Measurements from ENCODE around the gene ADAMTSL4. TPM values are rescaled to one million over a fixed set of nuclear protein-coding genes. Genes with fewer than 3 reads are reported as not detected.
"Not testable (repeated sequence)": the region's sequence is repeated elsewhere in the genome, so short reads cannot be mapped to it uniquely, and the experiment has no call there.

Gene ADAMTSL4
- total RNA-seq, 1 experiment from 2014 or later = 4.3 TPM

DNA sequence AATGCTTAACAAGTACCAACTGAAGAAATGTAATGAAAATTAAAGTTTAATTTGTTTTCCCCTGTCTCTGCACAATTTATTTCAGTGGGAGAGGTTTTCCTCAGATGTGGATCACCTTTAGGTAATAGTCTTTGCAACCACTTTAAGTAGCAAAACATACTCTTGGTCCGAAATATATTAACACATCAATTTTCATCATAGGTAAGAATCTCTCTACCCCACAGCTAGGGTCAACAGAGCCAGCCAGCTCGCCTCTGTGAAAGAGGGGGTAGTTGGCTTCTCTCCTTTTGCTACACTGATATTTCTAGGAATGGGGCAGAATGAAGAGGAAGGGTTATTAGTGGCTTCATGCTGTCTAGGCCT lies 55.0 kb downstream of the ADAMTSL4 start:
- intact Hi-C loops (cut with micrococcal nuclease) = no loop called here
- BruUV-seq (replicated peaks) = TSS peak; percentile 92
- POLR2A ChIA-PET = interaction anchor here (0.6 to 3.5 kb wide), 6 partner anchors 15 to 894 kb away, joined by 3 to 31 read pairs (median 5); partner anchors contain the start of genes ENSA and MCL1
- Histone ChIP-seq H4K20me1 (ENCODE audit: insufficient read depth) (no peaks in the 10 kb centered on the region), H2AFZ (ENCODE audit: low read depth, low read length, poor library complexity, severe bottlenecking) (no peak overlapping the region), H3K9me2 (ENCODE audit: insufficient read depth) (no peaks in the 10 kb centered on the region), H3K4me2 (ENCODE audit: low read length) (peak overlapping the region; percentile 68), H3K4me1 (ENCODE audit: control insufficient read depth in 1 of 2, insufficient read depth in 2 of 2, low read length in 2 of 2) (peaks cover 20 to 36% of the 10 kb centered on the region in 2 experiments), H3K27ac (ENCODE audit: low read depth, low read length) (peak overlapping the region; percentile 87), H3K36me3 (ENCODE audit: control insufficient read depth in 1 of 2, insufficient read depth in 2 of 2, low read length in 2 of 2) (no peaks in the 10 kb centered on the region), H3K4me3 (replicated peaks in 1 of 2; ENCODE audit: low read depth in 1 of 2, low read length in 2 of 2) (peak overlapping the region in 1 of 2 experiments; percentile 33; a peak in 2 of 4 replicates), H3K9me3 (ENCODE audit: control insufficient read depth in 1 of 2, insufficient read depth in 1 of 2, low read depth in 1 of 2, low read length in 2 of 2) (no peaks in the 10 kb centered on the region), H3K9ac (ENCODE audit: low read length) (peak overlapping the region; percentile 56), H3K27me3 (ENCODE audit: insufficient read depth, low read length) (no peaks in the 10 kb centered on the region), H3K79me2 (ENCODE audit: insufficient read depth, low read length) (no peaks in the 10 kb centered on the region)
- no peak for DNase-seq (ENCODE audit: low read depth, low spot score)
- CTCF ChIA-PET = interaction anchor here (0.6 to 1.7 kb wide), 2 partner anchors 25 to 72 kb away, joined by 3 to 4 read pairs; partner anchors contain the start of gene MCL1
- RAD21 ChIA-PET (ENCODE audit: low non-redundant PET in 1 of 2, low total read pairs in 2 of 2, uncharacterized antibody in 2 of 2, unreplicated experiment in 2 of 2) = no interaction called here
- TF ChIP-seq ELF1 (IDR thresholded peaks at IDR 0.05; ENCODE audit: borderline replicate concordance, low read depth) = no peak
- no peak for TF ChIP-seq SP1 (IDR thresholded peaks at IDR 0.05; ENCODE audit: low read depth)
- TF ChIP-seq POLR2AphosphoS5 (IDR thresholded peaks at IDR 0.05; ENCODE audit: low read depth, low read length) = no peak
- TF ChIP-seq CEBPB (IDR thresholded peaks at IDR 0.05; ENCODE audit: low read depth) = no peak
- TF ChIP-seq, protein P1, sequence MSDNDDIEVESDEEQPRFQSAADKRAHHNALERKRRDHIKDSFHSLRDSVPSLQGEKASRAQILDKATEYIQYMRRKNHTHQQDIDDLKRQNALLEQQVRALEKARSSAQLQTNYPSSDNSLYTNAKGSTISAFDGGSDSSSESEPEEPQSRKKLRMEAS (IDR thresholded peaks at IDR 0.05) = no peak
- no peak for TF ChIP-seq EZH2phosphoT487 (IDR thresholded peaks at IDR 0.05; ENCODE audit: borderline replicate concordance)
- TF ChIP-seq, protein P2, sequence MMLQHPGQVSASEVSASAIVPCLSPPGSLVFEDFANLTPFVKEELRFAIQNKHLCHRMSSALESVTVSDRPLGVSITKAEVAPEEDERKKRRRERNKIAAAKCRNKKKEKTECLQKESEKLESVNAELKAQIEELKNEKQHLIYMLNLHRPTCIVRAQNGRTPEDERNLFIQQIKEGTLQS (IDR thresholded peaks at IDR 0.05) = no peak
- no peak for ATAC-seq

DNA sequence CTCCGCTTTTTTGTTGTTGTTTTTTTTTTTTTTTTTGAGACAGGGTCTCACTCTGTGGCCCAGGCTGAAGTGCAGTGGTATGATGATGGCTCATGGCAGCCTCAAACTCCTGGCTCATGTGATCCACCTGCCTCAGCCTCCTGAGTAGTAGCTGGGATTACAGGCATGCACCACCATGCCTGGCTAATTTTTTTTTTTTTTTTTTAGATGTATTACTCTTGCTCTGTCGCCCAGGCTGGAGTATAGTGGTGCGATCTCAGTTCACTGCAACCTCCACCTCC lies 56.2 kb downstream of the ADAMTSL4 start:
- RAD21 ChIA-PET (ENCODE audit: low non-redundant PET in 1 of 2, low total read pairs in 2 of 2, uncharacterized antibody in 2 of 2, unreplicated experiment in 2 of 2) = interaction anchor here in 1 of 2 experiments (0.7 kb wide), 1 partner anchor 56 kb away, joined by 3 read pairs; the partner anchor contains the start of gene ADAMTSL4
- DNase-seq (ENCODE audit: low read depth, low spot score); intact Hi-C loops (cut with micrococcal nuclease); H3K79me2 ChIP-seq (ENCODE audit: insufficient read depth, low read length); H3K27me3 ChIP-seq (ENCODE audit: insufficient read depth, low read length); H2AFZ ChIP-seq (ENCODE audit: low read depth, low read length, poor library complexity, severe bottlenecking); H3K36me3 ChIP-seq (ENCODE audit: control insufficient read depth in 1 of 2, insufficient read depth in 2 of 2, low read length in 2 of 2); BruUV-seq (replicated peaks); ATAC-seq; H3K4me3 ChIP-seq (replicated peaks in 1 of 2; ENCODE audit: low read depth in 1 of 2, low read length in 2 of 2); H3K9me2 ChIP-seq (ENCODE audit: insufficient read depth); H4K20me1 ChIP-seq (ENCODE audit: insufficient read depth); H3K9me3 ChIP-seq (ENCODE audit: control insufficient read depth in 1 of 2, insufficient read depth in 1 of 2, low read depth in 1 of 2, low read length in 2 of 2): not testable (repeated sequence)
- Histone ChIP-seq H3K9ac (ENCODE audit: low read length) (peak overlapping the region; percentile 56), H3K27ac (ENCODE audit: low read depth, low read length) (peak overlapping the region; percentile 87), H3K4me2 (ENCODE audit: low read length) (peak overlapping the region; percentile 68), H3K4me1 (ENCODE audit: control insufficient read depth in 1 of 2, insufficient read depth in 2 of 2, low read length in 2 of 2) (peaks cover 20 to 34% of the 10 kb centered on the region in 2 experiments)
- POLR2A ChIA-PET = interaction anchor here (0.7 to 3.5 kb wide), 8 partner anchors 14 to 108 kb away, joined by 3 to 31 read pairs (median 4); partner anchors contain the start of genes ENSA, GOLPH3L and MCL1
- CTCF ChIA-PET = interaction anchor here (1.7 kb wide), 1 partner anchor 26 kb away, joined by 4 read pairs; the partner anchor contains the start of gene MCL1
